Kidney epithelial cell (primary cell): ENCODE data around the gene STRIT1. TPM values are rescaled to one million over a fixed set of nuclear protein-coding genes. Genes with fewer than 3 reads are reported as not detected.

ENCODE experiments used
- DNase-seq: peaks from one replicate; pipeline ENCODE4 v3.0.0-alpha.2; 2010; ENCODE audit warnings: low read depth
- H3K27me3 ChIP-seq: 2 replicates; pipeline ENCODE4 v1.6.0; 2011; ENCODE audit warnings: low read length; ENCODE audit not compliant: control insufficient read depth, insufficient read depth
- H3K36me3 ChIP-seq: 2 replicates; pipeline ENCODE4 v1.5.1; 2011; ENCODE audit warnings: low read length; ENCODE audit not compliant: control insufficient read depth, insufficient read depth
- H3K4me3 ChIP-seq: 2 replicates; pipeline ENCODE4 v1.5.1; 2011; ENCODE audit warnings: low read depth, mild to moderate bottlenecking, control low read depth, low read length
- total RNA-seq: library from RNA; depleted of rRNA; stranded (reverse); fragments of >200 nt; gene quantifications from 2 replicates; pipeline ENCODE4 v1.2.3, GENCODE V29; 2015
- TF ChIP-seq, protein P1 (sequence below): IDR thresholded peaks from 2 replicates; pipeline ENCODE4 v1.5.1; 2011; ENCODE audit warnings: mild to moderate bottlenecking, moderate library complexity, low read length, control low read depth, inconsistent platforms; ENCODE audit not compliant: insufficient read depth, poor library complexity, severe bottlenecking

The STRIT1 gene
- total RNA-seq, 1 donor from 2014 or later, result not detected

DNA sequence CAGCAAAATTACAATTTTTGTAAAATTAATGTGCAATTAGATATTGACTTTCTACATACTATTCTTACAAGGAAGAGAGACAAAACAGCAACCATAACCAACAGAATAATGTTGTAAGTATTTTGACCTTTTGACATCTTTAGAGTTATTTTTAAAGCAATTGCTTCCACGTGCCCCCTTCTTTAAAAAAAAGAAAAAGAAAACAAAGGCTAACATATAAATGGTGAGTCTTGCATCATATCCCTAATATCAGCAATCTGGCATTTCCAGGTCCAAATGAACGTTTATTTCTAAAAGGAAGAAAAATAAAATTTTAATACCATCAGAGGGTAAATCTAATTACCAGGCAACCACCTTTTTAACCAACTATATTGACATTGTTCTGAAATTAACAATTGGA is 19.3 kb upstream of the STRIT1 start:
- H3K27me3 ChIP-seq, result no peaks in the 10 kb centered on the region
- H3K36me3 ChIP-seq, result no peaks in the 10 kb centered on the region
- no peak overlapping the region for H3K4me3 ChIP-seq
- TF ChIP-seq, protein P1, sequence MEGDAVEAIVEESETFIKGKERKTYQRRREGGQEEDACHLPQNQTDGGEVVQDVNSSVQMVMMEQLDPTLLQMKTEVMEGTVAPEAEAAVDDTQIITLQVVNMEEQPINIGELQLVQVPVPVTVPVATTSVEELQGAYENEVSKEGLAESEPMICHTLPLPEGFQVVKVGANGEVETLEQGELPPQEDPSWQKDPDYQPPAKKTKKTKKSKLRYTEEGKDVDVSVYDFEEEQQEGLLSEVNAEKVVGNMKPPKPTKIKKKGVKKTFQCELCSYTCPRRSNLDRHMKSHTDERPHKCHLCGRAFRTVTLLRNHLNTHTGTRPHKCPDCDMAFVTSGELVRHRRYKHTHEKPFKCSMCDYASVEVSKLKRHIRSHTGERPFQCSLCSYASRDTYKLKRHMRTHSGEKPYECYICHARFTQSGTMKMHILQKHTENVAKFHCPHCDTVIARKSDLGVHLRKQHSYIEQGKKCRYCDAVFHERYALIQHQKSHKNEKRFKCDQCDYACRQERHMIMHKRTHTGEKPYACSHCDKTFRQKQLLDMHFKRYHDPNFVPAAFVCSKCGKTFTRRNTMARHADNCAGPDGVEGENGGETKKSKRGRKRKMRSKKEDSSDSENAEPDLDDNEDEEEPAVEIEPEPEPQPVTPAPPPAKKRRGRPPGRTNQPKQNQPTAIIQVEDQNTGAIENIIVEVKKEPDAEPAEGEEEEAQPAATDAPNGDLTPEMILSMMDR, result no peak
- DNase-seq, result no peak

GRCh38 chr3:155309581-155309980 is 16.1 kb upstream of the STRIT1 start:
- DNase-seq, result no peak
- no peaks in the 10 kb centered on the region for H3K27me3 ChIP-seq
- no peak overlapping the region for H3K4me3 ChIP-seq
- H3K36me3 ChIP-seq, result no peaks in the 10 kb centered on the region
- TF ChIP-seq, protein P1, result no peak

GRCh38 chr3:155308831-155309230 is 15.3 kb upstream of the STRIT1 start:
- Histone ChIP-seq H3K4me3 (no peak overlapping the region), H3K36me3 (no peaks in the 10 kb centered on the region), H3K27me3 (no peaks in the 10 kb centered on the region)
- no peak for DNase-seq
- TF ChIP-seq, protein P1, result no peak

DNA sequence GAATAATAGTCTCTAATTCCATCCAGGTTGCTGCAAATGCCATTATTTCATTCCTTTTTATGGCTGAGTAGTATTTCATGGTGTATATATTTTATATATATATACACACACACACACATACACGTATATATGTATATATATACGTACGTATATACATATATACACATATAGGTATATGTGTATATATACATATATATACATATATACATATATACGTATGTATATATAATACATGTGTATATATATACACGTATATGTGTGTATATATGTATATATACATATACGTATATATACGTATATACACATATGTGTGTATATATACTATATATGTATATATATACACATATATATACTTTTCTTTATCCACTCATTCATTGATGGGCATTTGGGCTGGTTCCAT is 13.7 kb upstream of the STRIT1 start:
- no peaks in the 10 kb centered on the region for H3K27me3 ChIP-seq
- DNase-seq, result no peak
- no peak overlapping the region for H3K4me3 ChIP-seq
- TF ChIP-seq, protein P1, result no peak
- no peaks in the 10 kb centered on the region for H3K36me3 ChIP-seq

DNA sequence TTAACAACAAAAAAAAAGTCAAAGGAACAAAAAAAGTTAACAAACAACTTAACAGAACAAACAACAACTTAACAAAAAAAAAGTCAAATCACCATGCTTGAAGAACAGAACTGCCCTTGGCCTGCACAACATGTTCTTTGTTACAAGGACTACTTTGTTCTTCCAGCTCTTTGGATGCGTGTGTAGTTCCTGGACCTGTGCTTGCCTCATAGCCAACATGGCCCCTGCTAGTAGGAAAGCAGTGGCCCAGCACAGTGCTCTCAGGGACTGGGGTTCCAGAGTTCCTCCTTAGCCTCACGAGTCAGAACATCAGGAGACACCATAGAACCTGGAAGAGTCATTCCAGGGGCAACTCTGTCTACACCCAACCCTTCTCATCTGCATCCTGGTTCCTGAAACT is 10.9 kb upstream of the STRIT1 start:
- TF ChIP-seq, protein P1, result no peak
- Histone ChIP-seq H3K4me3 (no peak overlapping the region), H3K27me3 (no peaks in the 10 kb centered on the region), H3K36me3 (no peaks in the 10 kb centered on the region)
- no peak for DNase-seq

GRCh38 chr3:155303540-155304097 is 10.1 kb upstream of the STRIT1 start:
- Histone ChIP-seq H3K4me3 (no peak overlapping the region), H3K36me3 (no peaks in the 10 kb centered on the region), H3K27me3 (no peaks in the 10 kb centered on the region)
- DNase-seq, result no peak
- TF ChIP-seq, protein P1, result no peak
